HS-27A (cell line): Measurements from ENCODE around the gene DCAF8.
A peak's percentile ranks its signal among the peaks of the same experiment; 100 is the strongest.

Source experiments
- DNase-seq: peaks from one replicate; pipeline ENCODE4 v3.0.0-alpha.2; 2012; ENCODE audit warnings: low read depth, missing footprints

Gene DCAF8

DNA sequence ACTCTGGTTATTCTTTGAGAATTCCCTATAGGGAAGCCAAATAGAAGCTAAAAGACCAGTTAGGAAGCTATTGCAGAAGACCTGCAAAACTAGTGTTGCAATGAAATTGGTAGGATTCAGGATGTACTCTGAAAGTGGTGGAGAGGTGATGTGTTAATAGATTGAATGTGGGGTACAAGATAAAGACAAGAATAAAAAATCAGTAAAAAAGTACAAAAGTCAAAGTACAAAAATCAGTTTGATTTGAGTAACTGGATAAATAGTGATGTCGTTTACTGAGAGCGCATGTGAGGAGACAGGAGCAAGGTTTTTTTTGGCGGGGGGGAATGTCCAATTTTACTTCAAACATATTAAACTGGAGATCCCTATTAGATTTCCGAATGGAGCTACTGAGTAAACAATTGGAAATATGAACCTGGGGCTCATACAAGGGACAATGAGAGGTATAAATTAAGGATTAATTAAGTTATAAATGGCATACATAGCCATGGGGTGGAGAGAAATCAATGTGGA lies 2.5 kb upstream of the DCAF8 start:
- no peak for DNase-seq

DNA sequence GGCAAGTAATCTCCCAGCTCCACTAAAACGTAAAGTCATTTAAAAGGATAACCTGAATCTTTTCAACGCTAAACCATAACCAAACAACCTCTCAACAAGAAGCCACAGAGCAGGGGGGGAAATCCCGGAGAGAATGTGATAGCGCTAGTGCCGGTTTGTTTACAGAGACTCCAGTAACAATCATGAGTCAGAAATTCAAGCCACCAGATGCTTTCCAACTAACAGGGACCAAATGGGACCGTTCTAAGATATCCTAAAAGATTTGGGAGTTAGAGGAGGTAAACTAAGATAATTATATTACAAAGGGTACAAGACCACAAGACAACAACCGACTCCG lies 825 bp downstream of the DCAF8 start:
- DNase-seq = peak; percentile 40

DNA sequence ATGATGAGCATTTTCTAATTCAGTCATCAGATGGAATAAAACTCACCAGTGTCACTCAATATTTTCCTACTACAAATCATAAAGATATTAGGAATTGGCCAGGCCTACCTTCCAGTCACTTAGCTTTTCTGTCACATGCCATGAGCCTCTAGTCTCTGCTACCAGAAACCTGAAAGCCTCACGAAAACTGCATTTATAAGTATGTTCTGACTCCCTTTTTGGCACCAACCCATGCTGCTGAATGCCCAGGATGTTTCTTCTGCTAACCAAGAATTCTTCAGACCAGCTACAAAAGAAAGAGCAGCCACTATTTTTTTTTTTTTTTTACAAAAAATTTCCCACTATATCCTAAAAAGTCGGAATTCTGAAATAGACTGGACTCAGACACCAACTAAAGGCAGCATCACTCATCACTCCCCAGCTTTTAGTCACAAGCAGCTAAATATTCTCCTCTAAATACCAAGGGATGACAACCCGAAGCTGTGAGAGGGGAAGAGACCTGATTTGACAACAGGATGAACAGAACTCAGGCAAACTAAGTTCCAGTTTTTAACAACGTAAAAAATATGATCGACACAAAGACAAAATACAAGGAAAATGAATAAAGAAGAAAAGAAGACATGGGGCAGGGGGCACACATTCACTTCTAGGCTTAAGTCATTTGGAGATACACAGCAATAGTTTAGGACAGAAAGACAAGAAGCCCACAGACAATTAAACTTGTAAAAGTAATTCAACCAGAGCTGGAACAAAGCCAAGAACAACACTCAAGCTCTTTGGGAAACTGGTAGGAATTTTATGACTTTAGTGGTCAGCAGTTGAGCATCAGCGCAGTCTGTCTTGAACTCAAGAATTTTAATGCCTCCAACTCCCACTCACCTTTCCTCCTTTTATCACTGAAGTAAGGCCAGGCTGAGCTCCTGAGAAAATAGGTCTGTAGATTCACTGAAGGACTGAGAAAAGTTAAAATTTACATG lies 1.7 kb downstream of the DCAF8 start:
- peak; percentile 66 for DNase-seq

DNA sequence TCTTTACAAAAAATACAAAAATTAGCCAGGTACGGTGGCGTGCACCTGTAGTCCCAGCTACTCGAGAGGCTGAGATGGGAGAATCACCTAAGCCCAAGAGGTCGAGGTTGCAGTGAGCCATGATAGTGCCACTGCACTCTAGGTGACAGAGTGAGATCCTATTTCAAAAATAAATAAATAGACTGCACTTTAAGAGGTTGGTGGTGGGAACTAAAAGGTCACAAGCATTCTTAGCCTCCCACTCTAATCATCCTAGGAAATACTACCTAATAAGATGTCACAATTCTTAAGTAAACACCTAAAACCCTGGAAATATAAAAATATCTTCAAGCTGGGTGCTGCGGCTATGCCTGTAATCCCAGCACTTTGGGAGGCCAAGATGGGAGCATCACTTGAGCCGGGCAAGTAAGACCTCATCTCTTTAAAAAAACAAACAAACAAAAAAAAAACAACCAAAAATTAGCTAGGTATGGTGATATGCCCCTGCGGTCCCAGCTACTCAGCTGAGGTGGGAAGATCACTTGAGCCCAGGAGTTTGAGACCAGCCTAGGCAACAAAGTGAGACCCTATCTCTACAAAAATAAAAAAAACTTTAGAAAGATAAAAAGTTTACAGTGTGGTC lies 4.1 kb downstream of the DCAF8 start:
- no peak for DNase-seq

DNA sequence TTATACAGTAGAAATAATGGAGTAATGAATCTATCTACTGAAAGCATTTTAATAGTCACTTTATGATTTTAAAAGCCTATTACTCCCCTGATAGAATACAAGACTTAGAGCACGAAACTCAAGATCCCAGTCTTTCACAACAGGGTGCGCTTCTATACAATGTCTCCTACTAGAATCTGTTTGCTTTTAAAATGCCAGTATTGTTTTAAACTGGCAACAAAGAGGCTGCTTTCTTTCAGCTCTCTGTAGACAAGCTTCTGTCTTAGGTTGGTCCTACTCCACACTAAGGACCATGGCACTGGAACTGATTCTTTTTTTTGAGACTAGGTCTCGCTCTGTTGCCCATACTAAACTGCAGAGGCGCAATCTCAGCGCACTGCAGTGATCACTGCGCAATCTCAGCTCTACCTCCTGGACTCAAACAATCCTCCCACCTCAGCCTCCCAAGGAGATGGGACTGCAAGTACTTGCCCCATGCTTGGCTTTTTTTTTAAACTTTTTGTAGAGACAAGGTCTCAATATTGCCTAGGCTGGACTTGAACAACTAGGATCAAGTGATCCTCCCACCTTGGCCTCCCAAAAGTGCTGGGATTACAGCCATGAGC lies 4.8 kb downstream of the DCAF8 start:
- no peak for DNase-seq

DNA sequence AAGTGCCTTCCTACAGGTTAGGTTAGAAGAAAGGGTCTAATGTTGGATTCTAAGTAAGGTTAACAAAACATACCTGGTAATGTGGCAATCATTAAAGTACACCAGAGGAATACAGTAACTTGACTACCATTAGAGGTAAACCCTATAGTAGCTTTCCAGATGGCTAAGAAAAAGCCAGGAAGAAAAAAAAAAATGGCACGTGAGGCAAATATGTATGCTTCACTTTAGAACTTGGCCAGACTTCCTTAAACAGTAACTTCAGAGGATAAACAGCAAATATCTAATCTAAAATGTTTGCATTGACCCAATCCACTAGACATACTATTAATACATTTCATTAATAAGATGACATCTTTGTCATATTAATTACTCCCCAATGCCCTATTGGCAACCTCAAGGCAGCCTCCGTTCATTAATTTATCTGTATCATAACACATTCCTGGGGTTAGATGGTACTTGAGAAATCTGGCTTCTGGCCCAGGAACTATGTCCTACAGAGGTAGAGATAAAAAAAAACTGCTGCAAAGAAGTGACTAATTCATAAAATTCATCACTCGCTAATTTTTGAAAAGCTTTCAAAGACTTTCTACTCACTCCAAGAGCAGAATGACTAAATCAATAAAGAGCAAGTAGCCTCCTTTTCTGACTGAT lies 5.8 kb downstream of the DCAF8 start:
- DNase-seq = peak; percentile 34

DNA sequence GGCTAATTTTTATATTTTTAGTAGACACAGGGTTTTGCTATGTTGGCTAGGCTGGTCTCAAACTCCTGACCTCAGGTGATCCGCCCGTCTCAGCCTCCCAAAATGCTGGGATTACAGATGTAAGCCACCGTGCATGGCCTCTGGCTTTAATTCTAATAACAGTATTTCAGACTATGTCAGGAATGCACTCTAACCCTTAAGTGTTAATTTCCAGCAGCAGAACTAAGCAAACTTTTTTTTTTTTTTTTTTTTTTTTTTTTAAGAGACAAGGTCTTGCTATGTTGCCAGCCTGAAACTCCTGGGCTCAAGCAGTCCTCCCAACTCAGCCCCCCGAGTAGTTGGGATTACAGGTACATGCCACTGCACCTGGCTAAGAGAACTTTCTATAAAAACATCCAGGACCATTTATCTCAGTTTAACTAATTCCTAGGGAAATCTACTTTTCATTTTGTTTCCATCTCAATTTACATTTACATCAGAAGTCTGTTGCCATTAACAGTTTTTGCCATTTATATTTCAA lies 6.5 kb downstream of the DCAF8 start:
- no peak for DNase-seq

DNA sequence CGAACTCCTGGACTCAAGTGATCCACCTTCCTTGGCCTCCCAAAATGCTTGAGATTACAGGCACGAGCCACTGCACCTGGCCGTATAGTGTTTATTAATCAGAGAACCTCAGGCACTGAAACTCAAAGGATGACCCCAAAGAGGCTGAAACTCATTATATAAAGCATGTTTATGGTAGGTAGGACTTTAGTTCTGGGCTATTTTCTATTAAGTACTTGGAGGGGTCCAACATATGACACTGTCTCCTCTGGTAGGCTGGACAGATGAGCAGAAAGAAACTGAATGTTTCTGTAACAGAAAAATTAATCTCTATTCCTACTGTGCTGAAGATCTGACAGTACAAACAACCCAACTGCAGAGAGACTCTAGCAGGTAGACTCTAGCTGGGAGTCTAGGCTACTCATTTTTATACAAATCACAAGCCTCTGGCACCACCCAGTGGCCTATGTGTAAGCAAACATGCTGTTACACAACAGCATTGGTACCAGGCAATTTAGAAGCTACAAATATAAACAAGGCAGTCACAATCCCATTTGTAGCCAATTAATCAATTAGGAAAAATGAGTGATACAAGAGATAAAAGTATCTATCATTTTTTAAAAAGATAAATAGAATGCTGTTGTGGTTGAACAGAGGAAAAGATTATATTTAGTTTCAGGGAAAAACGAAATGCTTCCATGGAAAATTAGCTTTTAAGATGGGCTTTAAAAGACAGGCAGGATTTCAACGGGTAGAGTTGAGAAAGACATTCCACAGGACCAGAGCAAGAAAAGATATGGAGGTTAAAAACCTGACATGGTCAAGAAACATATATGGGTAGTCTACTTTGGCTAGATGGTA lies 10.4 kb downstream of the DCAF8 start:
- DNase-seq = peak; percentile 11

DNA sequence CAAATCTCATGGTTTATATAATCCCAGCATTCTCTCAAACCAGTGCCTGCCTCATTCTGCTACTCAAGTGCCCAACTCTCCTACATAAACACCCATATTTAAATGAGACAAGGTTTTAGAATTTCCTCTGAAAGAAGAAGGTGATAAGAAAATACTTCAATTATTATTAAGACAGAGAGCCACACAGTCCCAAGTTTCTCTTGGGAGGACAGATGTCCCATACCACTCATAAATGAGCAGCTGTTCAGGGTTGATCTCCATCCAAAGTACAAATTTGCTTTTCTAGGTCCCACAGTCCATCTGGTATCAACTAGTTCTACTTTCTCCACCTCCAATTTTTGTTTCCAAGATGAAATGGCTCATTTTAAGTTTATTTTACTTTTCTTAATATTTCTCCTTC lies 11.3 kb downstream of the DCAF8 start:
- DNase-seq = no peak

DNA sequence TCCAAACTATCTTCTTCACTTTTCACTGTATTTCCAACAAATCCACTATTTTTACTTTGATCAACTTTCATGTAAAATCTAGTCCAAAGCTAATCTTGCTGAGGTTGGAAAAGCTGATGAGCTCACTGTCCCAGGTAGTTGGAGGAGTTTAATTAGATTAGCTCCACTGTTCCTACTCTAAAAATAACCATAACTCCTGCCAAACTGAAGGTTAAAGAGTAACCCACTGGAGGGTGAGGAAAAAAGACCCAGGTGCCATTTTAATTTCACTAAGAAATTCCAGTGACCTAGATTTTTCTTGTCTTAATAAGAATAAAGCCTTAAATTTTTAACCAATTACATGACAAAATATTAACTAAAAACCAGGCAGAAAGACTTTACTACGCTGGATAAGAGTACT lies 15.3 kb downstream of the DCAF8 start:
- DNase-seq = no peak

DNA sequence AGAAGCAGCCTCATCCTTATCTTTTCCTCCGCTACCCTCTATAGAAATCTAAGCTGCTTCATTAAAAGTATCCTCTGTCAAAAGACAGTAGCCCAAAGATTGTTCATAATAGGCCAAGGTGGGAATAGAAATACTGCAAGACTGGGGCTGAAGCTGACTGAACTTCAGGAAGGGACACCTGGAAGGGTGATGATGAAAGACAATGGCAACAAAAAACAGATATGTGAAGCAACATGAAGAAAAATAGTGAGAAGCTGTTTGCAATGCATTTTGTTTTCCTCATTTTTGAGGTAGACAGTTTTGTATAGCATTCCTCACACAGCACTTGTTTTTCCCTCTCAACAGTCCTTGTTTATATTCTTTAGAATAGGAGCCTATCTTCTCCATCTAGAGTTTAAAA lies 16.9 kb downstream of the DCAF8 start:
- DNase-seq = no peak

DNA sequence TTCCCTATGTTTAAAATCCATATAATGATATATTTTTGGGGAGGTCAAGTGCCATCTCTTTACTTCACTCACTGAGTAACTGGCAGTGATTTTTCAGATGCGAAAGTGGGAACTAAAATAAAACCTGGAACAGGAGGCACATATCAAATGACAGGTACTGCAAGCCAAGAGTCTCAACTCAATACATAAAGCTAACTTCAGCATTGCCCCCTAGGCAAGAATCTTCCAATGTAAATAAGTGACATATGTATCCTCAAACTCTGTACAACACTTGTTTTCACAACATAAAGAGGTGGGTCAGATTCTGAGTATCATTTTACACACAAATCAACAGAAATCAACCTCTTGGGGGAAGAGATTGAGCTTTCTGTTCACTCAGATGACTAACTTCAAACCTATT lies 18.1 kb downstream of the DCAF8 start:
- DNase-seq = no peak

DNA sequence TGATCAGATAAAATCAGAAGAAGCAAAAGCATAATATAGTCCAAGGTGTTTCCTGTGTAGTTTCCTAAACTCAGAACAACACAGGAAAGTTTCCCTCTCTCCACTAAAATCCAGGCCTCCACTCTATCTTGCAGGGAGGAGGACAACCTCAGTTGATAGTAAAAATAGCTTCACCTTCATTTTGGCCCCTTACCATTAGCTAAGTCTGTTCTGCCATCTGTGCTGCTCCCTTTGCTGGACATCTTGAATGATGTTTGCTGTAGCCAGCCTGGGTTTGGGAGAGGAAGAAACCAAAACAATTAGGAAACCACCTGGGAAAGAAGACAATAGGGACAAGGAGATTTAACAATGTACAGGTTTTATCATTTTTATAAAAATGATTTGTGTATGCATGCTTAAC lies 18.6 kb downstream of the DCAF8 start:
- no peak for DNase-seq

DNA sequence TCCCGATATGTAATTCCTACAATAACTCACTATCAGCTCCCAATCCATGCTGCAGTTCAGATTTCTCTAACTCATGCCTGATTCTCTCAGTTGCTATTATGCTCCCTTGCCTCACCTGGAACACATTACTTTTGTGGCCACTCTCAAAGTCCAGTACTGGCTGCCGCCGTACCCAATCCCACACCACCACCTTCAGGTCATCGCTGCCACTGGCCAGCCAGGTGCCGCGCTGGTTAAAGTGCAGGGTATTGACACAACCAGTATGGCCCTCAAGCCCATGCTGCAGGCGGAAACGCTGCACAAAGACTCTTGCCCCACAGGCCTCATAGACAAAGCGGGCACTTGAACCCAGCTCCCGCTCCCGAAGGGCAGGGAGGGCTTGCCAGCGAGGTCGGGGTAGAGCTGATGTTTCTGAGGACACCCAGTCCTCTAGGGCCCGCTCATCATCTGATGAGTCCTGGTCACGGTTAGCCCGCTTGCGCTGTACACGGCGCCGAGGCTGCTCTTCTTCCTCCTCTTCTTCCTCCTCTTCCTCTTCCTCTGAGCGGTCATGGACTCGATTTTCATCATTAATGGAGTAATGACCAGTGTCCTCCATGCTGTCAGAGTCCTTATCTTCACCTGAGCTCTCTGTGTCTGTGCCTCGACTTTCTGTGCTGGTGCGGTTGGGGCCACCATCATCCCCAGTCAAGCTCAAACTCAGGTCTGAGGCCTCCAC lies 22.6 kb downstream of the DCAF8 start:
- no peak for DNase-seq

DNA sequence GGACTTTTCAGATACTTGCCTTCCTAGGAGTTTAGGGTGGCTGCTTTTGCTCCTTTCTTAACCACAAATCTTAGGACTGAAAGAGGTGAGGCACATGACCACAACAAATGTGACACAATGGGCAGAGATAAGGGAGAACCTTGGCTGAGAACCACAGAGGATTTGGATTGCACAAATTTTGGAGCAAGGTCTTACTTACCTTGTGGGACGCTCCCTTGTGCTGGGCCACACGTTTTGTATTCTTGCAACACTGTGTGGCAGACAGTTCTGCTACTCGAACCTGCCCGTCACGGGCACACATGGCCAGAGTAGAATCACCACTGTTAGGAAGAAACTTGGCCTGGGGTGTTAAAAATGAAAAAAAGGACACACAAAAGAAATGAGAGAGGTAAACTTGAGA lies 23.9 kb downstream of the DCAF8 start:
- no peak for DNase-seq

DNA sequence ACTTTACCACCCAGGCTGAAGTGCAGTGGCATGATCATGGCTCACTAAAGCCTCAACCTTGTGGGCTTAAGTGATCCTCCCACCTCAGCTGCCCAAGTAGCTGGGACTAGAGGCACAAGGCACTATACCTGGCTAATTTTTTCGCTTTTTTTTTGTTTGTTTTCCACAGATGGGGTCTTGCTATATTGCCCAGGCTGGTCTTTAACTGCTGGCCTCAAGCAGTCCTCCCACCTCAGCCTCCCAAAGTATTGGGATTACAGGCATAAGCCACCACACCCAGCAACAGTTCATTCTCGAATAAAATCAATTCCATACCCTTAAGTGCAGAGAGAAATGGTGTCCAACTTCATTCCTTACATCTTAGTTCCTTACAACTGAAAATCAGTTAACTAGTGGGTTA lies 24.8 kb downstream of the DCAF8 start:
- no peak for DNase-seq

DNA sequence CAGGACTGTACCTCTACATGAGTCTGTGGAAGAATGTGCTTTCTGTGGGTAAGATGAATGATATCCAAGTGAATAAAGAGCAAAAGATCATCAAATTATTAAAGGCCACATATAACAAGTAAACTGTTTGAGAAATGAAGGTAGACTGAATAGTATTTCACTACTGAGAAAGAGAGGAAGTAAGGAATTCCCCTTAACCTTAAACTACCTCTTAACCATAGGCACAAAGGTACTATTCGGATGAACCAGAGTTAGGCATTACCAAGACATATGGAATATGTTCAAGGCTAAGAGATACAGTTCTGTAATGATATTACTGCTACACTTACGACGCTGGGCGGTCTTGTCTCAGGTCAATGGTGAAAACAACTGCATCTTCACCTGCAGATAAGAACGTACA lies 25.5 kb downstream of the DCAF8 start:
- no peak for DNase-seq

DNA sequence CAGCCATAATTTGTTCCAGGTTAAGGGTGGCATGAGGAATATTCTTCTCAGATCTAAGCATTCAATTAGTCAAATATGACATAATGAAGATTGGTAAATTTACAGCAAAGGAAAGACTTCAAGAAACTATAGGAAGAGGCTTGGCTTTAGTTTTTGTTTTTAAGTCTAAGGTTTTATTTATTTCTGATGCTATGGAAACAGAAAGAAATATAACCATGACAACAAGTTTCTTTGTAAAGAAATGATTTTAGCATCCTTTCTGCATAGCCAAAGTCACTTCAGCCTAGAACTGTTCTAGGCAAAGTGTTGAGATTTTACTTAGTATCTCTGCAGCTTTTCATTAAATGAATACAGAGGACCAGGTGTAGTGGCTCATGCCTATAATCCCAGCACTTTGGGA lies 29.4 kb downstream of the DCAF8 start:
- no peak for DNase-seq

DNA sequence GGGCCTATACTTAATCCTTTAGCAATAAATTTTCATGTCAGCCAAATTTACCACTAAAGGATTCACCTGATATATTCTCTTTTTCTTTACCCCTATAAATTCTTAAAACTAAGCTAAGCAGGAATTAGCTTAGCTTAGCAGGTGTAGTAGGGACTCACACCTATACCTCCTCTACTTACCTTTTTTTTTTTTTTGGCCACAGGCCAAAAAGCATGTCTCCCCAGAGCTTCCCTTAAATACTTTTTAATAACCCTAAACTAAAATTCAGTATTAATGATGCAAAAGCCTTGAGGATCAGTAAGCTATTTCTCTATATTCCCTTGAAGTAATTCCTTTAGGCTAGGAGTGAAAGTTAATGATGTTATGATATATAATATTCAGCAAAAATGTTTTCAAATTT lies 33.9 kb downstream of the DCAF8 start:
- DNase-seq = no peak

DNA sequence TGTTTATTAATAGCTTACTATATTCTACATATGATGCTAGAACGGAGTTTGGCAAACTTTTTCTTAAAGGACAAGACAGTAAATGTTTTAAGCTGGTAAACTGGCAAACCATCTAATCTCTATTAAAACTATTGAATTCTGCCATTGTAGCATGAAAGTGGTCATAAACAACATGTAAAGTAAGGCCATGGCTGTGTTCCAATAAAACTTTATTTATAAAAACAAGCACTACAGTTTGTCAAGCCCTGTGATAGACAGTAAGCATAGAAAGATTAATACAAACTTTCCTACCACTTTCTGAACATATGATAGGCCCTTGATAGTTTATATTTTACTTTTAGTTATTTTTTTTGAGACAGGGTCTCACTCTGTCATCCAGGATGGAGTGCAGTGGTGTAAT lies 34.8 kb downstream of the DCAF8 start:
- DNase-seq = no peak

DNA sequence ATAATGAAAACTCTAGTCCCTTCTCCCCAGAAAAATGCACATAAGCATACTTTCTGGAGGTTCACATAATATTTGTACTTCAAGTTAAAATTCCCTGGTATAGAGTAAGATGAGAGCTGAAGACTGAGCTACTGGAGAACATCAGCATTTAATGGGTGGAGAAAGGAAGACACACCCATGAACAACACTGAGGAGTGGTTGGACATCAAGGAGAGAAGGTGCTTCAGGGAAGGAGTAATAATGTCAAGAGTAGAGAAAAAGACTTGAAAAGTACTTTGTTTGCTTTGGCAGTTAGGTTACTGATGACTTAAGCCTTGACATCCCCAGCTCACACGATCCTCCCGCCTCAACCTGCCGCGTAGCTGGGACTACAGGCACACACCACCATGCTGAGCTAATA lies 35.3 kb downstream of the DCAF8 start:
- DNase-seq = no peak
